GM19240 (cell line): ENCODE measurements around the gene DPP6.
"Not testable (repeated sequence)": the region's sequence is repeated elsewhere in the genome, so short reads cannot be mapped to it uniquely, and the experiment has no call there.

Source experiments
- DNase-seq: peaks from one replicate; pipeline ENCODE4 v3.0.0; 2011; ENCODE audit warnings: low spot score; ENCODE audit not compliant: insufficient read length

Gene DPP6

DNA sequence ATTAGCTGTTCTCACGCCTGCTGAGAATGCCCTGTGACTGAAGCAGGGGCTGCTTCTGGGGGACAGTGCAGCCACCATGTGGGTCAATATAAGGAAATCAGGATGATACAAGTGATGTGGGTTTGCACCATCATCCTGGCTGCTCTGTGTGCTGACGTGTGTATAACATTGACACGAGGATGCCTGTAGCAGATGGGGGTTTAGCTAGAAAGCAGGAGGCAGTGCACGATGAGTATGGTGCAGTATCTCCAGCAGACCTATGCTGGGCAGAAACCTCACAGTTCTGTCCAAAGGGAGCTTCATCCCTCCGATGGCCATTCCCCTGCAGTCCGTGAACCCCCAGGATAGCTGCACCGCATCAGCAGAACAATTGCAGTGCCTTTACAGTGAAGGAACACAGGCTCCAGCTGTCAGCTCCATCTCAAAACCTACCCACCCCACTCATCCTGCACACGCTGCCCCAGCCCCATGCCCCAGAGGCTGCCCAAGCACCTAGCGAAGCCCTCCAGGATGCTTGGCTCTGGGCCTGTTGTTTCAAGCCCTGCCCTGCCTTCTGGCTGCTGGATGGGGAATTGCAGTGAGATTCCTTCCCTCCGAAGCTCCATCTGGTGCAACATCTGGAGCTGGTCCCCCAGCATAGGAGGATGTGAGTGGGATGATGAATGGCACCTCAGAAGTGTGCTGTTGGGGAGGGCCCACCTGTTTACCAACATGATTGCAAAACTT is 96.8 kb downstream of the DPP6 start:
- DNase-seq, result not testable (repeated sequence)

DNA sequence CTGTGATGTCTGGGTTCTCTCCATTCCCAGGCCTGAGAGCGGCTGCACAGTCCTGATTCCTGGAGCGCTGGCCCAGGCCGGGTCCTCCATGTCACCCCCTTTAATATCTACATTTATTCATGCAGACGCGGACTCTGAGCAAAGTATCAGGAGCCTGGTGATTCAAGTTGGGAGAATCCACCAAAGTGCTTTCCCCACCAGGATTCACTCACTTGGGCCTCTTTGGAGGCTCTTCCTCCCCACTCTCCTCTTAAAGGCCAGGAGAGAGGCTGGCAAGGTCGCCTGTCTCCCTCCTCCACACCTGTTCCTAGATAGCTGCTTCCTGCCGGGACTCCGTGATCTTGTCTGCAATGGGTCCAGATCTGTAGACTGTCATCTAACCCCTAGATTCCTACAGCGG is 98.5 kb downstream of the DPP6 start:
- not testable (repeated sequence) for DNase-seq

DNA sequence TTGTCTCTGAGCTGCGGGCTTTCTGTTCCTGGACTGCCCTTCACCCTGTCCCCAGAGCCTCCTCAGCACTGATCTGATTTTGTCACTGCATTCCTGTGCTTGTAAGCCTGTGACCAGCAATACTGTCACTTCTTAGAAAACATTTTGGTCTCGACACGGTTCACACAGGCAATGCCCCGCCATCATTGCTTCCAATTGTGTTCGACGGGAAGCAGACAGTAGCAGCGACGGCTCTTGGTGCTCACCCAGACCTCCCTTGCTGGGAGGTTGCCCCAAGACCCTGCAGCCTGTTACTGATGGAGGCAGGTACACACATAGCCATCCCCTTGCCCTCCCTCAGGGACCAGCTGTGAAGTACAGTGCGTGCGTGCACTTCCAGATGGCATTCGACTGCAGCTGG is 99.1 kb downstream of the DPP6 start:
- DNase-seq, result not testable (repeated sequence)

DNA sequence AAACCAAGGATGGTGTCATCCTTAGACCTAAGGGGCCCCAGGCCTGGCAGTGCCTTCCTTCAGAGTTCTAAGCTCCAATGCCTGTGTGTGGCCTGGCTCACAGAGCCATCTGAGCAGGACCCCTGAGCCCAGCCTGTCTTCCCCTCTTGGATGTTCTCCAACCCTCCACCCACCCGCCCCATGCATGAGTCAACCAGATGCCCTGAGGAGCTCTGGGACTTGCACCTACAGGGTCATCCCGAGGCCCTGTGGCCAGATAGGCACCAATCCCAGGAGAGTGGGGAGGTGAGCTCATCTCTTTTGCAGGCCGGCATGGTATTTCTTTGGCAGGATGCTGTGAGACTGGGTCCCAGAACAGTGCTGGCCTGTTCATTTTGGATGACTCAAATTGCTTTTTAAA is 103.7 kb downstream of the DPP6 start:
- DNase-seq, result not testable (repeated sequence)

DNA sequence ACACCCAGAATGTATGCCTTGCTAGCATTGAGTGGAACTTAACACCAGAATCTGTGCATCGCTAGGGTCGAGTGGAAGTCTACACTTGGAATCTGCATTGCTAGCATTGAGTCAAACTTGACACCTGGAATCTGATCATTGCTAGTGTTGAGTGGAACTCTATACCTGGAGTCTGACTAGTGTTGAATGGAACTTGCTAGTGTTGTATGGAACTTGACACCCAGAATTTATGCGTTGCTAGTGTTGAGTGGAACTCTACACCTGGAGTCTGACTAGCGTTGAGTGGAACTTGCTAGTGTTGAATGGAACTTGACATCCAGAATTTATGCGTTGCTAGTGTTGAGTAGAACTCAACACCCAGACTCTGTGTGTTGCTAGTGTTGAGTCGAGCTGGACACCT is 110.7 kb downstream of the DPP6 start:
- not testable (repeated sequence) for DNase-seq

DNA sequence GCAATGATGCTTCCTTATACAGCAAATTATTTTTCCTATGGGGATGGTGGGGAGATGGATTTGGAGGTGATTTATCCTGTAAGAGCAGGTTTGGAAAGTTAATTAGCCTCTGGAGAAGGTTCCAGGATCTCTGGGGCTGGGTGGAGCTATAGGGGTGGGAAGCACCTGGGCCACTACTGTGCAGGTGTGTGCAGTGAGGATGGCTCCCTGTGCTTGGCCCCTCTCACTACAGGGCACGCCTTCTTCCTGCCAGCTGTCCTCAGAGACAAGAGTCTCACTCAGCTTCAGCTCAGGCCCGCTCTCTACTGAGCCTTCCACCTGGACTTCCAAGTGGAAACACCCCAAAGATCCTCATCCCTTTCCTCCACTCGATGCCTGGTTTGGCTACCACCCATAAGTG is 111.4 kb downstream of the DPP6 start:
- not testable (repeated sequence) for DNase-seq

DNA sequence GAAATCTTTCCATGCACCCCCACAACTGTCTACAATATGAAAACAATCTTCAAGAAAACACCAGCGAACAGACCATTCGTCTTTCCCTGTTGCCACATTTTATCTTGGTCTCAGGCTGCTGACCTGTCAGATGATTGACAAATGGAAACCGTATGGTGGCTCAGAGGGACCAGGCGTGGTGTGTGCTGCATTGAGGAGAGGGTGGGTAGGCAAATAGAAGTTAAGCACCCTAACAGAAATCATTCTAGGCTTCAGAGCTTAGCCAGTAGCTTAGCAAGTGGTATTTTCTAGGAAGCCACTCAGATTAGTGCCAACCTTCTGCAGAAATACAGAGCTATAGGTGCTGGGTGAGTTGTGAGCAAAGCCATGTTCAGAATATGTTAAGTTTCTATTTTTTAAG is 114.9 kb downstream of the DPP6 start:
- no peak for DNase-seq

DNA sequence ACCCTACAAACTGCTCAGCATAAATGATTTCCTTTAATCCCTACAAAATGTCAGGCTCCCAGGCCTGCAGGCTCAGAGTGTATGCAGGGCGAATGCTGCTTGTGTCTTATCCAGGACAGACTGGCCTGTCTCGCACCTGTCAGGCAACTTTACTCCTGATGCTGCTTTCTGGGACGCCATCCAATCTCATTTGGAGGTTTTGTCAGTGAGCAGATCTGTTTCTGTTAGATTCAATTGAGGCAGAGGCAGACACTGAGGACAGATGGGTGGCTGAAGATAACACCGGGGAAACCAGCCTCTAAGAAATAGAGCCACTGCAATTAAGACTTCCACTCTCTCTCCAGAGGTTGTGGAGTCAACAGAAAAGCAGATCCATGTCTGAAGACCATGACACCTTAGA is 115.6 kb downstream of the DPP6 start:
- DNase-seq, result no peak

DNA sequence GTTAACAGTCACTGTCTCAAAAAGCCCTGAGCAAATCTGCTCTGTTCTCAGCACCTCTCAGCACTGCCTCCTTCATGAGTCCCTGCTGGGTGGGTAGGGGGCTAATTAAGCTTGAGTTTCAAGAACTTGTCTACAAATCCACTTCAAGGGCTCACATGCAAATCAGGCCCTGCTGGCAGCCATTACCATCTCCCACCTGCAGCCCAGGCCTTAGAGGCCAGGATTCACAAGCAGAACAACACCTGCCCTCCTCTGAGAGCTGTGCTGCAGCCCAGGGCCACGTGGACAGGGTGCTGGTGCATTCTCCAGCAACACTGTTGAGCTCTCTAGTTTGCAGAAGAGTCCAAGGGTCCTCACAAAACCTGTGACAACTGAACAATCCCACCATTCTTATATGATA is 119.2 kb downstream of the DPP6 start:
- no peak for DNase-seq

DNA sequence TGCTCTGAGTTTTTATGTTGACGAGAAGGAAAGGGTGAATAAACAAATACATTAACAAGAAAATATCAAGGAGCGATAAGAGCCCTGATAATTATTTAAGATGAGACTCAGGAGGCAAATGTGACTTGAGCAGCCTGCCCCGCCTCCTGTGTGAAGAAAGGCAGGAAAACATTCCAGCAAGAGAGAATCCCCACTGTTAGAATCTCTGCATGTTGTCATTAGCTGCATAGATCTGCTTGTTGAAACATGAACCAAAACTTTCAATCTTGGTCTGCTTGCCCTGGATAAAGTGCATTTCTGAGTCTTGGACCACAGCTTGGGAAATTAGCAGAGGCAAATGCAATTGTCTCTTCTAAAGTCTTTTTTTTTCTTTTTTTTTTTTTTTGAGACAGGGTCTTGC is 120.0 kb downstream of the DPP6 start:
- DNase-seq, result no peak

DNA sequence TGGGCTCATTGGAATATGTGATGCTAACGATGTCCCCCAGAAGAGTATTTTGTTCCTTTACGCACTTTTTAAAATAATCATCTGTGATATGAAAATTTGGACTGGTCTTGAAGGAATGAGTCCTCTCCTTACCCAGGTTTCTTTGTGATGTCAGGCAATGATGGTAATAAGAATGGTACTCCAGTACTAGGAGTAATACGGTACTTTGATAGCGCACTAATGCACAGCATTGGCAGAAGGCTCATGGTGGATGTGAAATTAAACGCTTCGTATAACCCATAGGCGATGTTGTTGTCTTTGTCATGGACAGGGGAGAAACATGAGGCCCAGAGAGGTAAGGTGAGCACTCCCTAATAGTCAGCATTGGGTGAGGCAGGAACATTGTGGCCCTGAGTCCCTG is 125.4 kb downstream of the DPP6 start:
- DNase-seq, result no peak

DNA sequence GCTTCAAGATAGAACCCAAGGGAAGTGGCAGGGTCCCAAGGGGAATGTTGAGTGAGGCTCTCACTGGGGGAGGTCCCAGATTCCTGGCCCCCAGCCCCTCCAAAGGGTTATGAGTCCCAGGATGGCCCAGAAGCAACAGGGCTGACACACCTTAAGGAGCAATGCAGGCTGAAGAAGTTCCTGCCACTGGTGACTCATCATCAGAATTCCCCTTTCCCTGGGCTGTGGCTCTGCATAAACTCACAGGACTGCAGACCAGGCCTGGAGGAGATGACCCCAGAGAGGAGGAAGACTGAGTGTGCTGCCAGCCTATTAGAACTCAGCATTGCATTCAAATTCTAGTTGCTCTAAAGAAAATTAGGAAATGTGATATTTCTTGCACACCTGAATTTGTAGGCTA is 126.7 kb downstream of the DPP6 start:
- DNase-seq, result no peak

DNA sequence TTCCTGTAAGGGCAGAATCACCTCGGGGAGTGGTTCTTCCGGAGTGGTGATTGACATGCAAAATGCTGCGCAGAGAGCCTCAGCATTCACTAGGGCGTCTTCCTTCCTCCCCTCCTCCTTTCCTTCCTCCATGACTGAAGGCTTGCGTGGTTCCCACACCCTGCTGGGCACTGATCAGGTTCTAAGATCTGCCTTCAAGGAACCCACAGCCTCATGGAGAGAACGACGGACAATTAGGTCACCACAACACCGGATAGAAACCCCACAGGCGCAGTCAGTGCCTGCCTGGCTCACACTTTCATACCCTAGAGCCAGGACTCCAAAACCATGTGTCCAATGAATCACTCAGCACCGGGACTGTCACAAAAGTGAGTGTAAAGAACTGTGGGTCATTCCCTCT is 131.3 kb downstream of the DPP6 start:
- DNase-seq, result no peak

DNA sequence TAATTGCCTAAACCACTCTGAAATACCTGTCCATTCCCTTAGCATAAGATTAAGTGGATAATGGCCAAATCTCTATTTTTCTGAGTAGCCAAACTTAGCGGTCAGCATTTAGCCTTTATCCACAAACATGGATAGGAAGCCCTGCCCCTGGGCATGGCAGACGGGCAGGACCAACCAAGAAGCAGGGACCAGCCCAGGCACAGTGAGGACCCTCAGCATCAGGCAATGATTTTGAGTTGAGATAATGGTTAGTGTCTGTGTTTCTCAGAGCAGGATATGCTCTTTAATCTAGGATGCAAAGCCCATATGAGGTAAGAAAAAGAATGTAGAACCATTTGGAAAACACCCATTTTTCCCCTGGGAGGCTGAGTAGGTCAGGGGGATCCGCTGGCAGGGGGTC is 131.7 kb downstream of the DPP6 start:
- no peak for DNase-seq

DNA sequence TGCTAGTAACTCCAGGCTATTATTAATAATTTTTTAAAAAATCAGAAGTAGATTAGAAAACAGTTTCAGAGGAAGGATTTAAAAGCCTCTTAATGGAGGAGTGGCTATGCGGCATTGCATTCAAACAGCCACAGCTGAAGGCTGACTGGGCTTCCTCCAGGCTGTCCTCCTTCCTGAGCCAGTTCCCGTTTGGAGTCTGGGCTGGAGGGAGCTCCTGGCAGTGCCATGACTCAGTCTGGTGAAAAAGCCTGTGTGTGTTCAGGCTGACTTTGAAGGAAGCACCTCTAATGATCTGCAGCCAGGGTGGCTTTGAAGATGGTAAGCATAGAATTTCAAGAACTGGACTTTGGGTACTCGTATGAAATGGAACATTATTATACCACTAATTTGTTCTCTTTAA is 134.6 kb downstream of the DPP6 start:
- no peak for DNase-seq

DNA sequence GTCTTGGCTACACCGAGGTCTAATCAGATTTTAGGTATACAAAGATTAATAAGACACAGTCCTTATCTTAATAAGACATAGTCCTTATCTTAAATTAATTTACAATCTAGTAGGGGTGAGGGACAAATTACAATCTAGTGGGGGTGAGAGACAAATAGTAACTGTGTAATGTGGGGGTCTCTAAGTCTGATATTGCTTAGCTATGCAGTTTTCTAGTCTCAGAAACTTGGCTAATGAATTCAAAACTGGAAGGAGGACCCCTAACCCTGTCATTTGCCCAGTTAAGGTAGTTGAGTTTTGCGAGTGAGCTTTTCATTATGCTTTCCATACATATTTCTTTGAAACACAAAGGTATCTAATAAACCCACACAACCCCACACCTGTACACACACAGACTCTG is 136.1 kb downstream of the DPP6 start:
- no peak for DNase-seq

DNA sequence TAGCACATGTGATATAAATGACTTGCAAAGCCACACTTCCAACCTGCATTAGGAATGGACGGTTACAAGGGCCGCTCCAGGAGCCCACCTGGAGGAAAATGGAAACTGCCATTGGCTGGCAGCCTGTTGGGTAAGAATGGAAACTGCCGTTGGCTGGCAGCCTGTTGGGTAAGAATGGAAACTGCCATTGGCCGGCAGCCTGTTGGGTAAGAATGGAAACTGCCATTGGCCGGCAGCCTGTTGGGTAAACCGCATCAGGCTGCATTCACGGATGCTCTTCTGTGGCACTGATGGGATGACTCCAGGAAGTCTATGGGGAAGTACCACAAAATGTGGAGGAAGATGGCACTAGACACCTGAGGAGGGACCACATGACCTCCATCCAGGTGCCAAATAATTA is 143.1 kb downstream of the DPP6 start:
- no peak for DNase-seq

DNA sequence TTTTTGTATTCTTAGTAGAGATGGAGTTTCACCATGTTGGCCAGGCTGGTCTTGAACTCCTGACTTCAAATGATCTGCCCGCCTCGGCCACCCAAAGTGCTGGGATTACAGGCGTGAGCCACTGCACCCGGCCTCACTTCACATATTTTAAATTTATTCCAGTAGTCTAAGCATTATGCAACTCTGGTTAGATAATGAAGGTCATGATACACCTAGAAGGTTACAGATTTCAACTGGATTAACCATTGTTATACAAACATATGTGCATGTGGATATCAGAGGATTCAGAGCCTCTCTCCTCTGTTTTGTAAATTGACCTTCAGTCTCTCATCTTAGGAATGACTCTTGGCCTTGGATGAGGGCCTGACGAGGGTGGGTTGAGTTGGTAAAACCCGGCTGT is 146.3 kb downstream of the DPP6 start:
- no peak for DNase-seq

DNA sequence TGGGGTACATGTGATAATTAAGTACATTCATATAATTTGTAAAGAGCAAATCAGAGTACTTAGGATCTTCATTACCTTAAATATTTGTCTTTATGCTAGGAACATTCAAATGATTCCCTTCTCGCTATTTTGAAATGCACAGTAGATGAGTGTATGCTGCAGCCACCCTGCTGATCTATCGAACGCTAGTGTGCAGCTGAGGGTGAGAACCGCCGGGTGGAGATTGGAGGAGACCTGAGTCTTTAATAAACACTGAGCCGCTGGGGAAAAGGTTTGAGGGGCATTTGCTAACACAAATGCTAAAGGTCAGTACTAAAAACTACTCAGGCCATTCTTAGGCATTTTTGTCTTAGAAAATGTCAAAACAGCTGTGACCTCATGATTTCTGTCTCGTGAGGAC is 148.0 kb downstream of the DPP6 start:
- DNase-seq, result no peak

DNA sequence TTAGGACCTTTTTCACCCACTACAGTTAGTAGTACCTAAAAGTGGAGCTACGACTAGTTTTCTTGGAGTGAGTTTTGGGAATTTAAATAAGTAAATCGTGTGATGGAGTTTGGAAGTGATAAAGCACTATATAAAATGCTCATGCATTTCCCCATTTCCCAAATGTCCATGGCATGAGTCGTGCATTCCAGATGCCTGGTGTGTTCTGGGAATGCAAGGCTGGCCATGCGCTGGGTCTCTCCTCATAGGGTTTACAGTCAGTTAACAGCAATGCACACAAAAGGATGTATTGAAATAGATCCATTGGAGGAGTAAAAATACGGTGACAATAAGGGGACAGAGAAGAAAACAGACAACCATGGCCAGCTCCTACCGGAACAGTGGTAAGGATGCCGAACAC is 149.8 kb downstream of the DPP6 start:
- no peak for DNase-seq

DNA sequence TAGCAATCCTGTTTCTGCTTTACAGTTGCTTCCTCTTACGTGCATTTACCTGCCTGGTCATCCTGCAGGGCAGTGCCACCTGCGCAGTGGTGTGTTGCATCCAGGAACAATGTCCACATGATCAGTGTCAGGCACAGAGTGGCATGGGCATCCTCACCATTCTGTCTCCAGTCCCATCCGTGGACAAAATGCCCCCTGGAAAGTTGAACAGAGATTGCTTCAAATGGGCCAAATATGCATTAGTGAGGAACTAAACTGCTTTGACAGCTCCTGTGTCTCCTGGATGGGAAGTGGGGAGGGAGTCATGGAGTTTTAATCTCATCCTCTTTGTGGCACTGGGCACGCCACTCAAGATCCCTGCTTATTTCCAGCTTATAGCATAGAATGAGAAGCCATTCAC is 151.8 kb downstream of the DPP6 start:
- DNase-seq, result no peak

DNA sequence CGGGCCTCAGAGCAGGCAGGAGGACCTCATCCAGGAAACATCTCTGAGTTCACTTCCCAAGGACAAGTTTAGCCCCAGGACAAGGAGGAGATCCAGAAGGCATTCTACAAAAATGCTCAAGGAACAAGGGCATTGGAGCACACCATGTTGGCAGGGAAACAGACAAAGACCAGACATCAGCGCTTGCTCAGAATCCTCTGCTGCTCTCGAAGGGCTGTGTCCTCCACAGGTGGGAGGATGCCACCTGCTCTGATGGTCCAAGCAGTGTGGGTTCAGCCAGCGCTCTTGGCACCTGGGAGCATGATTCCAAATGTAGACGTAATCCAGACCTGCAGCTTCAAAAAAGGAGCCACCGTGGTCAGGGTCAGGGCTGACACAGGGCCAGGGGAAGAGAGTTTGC is 160.7 kb downstream of the DPP6 start:
- DNase-seq, result no peak

DNA sequence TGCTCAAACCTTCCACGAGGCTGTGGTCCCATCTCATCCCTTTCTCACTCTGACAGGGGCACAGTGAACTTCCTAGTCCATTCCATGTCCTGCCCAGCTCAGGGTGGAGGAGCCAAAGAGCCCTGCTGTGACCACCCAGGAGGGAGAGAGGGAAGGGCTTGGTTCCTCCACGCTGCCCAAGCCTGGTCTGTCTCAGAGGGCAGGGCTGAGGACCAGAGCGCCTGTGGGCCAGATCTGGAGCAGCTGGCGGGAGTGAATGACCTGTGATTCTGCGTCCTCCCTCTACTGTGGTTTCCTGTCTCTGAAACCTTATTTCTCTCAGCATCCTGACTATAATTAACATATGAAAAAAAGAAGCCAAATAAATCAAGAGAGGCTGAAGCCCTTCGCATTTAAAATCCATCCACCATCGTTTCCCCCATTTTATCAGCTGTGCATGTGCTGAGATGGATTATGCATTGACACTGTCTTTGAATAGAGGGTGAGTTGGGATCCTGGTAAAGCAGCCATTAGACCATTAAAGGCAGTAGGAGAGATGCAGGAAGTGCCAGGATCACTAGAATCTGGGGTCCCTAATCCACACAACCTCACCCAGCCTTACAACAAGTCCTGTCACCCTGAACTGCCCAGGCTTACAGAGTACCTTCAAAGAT is 165.6 kb downstream of the DPP6 start:
- DNase-seq, result no peak
